ENCODE results near the gene MMP8.

Gene MMP8

GRCh38 chr11:102719620-102720277 is 5.0 kb downstream of the MMP8 start:
- no peak for DNase-seq (ENCODE audit: low spot score)

GRCh38 chr11:102717280-102717679 is 7.5 kb downstream of the MMP8 start:
- no peak for DNase-seq (ENCODE audit: low spot score)

DNA sequence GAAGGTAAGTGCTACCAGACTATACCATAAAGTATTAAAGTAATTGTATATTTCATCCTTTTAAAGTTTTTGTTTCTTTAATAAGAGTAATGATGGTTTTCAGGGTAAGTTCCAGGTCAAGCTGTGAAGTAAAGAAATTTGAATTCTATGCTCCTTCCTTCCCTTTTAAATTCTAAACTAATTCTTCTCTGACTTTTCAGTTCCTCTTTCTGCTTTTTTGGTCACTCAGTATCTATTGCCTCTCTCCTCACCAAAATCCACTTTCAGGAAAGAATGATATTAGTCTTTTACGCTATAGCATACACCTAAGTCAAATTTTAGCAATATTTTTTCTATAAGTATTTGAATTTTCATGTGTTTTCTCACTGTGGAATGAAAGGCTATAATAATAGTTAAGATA is 8.2 kb downstream of the MMP8 start:
- no peak for DNase-seq (ENCODE audit: low spot score)

GRCh38 chr11:102712137-102712536 is 12.6 kb downstream of the MMP8 start:
- no peak for DNase-seq (ENCODE audit: low spot score)

DNA sequence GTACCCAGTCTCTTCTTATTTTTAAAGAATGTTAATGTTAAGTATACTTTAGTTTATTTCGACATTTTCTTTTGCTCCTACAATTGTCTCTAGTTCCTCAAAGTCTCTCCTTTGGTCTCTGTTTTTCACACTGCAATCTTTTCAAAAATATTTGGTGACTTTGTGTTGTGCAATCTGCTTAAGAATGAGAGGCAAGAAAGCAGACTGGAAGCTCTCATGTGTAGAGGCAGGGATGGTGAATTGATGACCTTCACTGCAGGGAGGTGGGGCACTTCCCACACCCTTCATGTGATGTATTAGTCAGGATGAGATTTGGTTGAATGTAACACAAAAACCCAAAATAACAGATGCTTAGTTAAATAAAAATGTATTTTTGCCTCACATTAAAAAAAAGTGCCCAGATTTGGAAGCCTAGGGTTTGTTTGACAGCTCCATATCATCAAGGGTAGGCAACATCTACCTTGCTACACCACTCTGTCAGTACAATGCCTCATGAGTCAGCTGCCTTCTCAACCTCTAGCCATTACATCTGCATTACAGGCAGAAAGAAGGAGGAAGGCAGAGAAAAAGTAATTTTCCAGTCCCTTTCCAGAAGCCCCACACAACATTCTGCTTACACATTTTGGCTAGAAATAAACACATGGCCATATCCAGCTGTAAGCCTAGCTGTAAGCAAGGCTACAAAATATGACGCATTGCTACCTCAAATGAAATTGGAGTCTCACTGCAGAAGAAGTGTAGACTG is 15.4 kb downstream of the MMP8 start:
- DNase-seq (ENCODE audit: low spot score) = no peak

GRCh38 chr11:102708654-102709053 is 16.1 kb downstream of the MMP8 start:
- no peak for DNase-seq (ENCODE audit: low spot score)

- no peak for DNase-seq (ENCODE audit: low spot score)
These were observed 19.1 kb downstream of the MMP8 start, which contains the start of gene MMP27 for GRCh38 chr11:102705626-102706025. Gene MMP27, minus strand, starts transcription at chr11:102705769. Its CDS starts 55 bp downstream, at chr11:102705714.

GRCh38 chr11:102704841-102705240 is 19.9 kb downstream of the MMP8 start:
- no peak for DNase-seq (ENCODE audit: low spot score)

DNA sequence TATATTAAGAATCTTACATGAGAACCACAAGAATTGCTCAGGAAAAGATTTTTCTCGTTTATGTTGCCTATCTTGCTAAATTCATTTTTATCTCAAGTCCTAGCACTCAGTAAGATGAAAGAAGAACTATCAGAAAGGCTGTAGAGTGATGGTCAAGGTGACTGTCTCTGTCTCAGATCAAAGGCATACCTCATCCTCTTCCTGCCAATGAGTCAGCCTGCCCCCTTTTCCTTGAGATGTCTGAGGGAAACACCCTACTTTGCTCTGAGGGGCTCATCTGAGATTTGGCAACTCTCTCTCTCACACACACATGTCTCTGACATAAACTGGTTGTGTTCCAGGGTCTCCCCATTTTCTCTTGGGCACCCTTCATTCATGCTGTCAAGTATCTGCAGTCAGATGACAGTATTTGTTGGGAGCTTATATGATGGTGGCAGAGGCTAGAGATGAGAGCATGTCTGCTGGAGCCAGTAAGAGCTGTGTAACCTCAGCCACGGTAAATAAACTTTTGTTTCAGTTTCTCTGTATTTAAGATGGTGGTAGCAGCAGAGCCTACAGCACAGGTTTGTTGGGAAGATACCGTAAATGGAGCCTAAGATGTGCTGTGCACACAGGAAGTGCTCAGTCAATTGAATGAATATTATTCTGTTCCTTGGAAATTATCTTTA is 20.8 kb downstream of the MMP8 start:
- DNase-seq (ENCODE audit: low spot score) = no peak

GRCh38 chr11:102695201-102695600 is 29.6 kb downstream of the MMP8 start:
- no peak for DNase-seq (ENCODE audit: low spot score)

DNA sequence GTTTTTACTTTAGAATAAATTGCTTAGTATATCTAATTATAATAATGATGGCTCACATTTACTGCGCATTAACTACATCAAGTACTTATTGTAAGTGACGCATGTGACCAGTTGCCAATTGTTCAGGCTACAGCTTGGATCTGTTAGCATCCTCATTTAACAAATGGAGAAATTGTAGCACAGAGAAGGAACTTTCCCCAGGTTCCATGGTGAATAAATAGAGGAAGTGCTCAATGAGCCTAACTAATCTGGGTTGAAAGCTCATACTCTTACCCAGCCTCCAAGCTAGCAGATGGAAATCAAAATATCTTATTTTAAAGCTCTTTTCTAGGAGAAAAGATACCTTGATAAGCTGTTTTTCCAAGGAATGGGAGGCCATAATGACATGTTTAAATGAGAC is 39.0 kb downstream of the MMP8 start:
- no peak for DNase-seq (ENCODE audit: low spot score)

DNA sequence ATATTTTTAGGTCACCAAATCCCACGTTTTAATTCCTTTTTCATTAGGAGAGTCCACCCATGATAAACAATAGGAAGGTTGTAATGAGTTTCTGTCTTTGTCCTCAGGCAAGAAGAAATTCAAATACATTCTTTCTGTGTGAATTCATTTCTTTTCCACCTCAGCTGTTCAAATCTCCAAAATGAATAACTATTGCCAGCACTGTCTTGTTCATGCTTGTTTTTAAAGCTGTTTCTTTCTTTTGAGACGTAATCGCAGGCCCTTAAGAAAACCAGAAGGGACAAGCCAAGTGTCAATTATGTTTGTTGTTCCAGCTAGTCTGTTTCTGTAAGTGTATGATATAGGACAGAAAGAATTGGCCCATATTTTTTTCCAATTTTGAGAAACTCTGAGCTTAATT is 39.4 kb downstream of the MMP8 start:
- DNase-seq (ENCODE audit: low spot score) = no peak

- DNase-seq (ENCODE audit: low spot score) = no peak
These were observed 41.5 kb downstream of the MMP8 start for GRCh38 chr11:102683277-102683676.

- DNase-seq (ENCODE audit: low spot score) = no peak
These were observed 43.8 kb downstream of the MMP8 start for GRCh38 chr11:102680945-102681344.

DNA sequence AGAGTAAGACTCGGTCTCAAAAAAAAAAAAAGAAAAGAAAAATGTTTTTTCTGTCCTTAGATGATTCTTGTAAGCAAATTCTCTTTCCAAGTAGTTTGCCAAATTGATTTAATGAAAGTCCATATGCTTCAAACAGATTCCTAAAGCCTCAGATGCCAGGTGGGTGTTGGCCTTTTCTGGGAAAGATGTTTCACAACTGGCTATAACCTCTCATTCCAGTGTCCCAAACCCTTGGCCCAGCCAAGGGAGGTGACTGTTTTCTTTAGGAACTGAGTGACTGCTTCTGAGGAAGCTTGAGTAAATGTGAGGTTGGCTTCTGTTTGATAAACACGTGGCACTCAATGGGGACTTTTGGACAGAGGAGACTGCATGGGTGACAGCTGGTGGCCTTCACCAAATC is 46.7 kb downstream of the MMP8 start:
- DNase-seq (ENCODE audit: low spot score) = no peak

GRCh38 chr11:102676084-102676483 is 48.7 kb downstream of the MMP8 start:
- DNase-seq (ENCODE audit: low spot score) = no peak

- DNase-seq (ENCODE audit: low spot score) = peak; percentile 4
These were observed 55.1 kb downstream of the MMP8 start for GRCh38 chr11:102669664-102670063.

- peak; percentile 69 for DNase-seq (ENCODE audit: low spot score)
These were observed 58.3 kb downstream of the MMP8 start for GRCh38 chr11:102666331-102666957.

DNA sequence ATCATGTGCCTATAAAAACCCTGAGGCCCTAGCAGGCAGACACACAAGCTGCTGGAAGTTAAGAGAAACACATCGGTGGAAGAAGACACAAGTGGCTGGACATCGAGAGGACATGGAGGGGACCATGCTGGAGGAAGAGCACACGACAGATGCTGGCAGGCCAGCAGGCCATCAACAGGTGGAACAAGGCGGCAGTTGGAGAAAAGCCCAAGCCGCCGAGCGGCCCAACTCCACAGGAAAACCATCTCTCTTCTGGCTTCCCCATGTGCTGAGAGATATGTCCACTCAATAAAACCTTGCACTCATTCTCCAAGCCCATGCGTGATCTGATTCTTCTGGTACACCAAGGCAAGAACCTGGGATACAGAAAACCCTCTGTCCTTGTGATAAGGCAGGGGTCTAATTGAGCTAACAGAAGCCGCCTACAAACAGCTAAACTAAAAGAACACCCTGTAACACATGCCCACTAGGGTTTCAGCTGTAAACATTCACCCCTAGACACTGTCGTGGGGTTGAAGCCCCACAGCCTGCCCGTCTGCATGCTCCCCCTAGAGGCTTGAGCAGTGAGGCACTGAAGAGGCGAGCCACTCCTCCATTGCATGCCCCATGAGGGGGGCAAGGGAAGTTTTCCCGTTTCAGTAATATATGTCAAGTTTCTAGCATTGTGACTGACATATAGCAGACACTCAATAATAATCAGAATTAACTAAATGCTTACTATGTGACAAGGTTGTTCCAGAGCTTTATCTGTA is 60.6 kb downstream of the MMP8 start:
- peak; percentile 23 for DNase-seq (ENCODE audit: low spot score)

DNA sequence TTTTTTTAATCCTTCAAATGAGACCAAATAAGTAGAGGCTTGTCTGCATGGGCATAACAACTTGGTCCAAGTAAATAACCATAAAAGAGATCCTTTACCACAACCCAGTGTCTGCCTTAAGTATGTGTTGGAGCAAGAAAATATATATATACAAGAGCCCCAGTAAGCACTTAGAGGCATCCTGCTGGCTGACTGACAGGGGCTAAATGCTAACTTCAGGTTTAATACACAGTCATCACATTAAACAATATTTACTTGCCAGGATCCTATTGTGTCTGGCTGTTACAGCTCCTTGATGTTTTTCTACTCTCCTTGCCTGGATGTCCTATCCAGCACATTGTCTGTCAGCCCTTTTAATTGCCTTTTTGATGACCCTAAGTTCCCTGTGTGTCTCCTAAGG is 62.1 kb downstream of the MMP8 start:
- DNase-seq (ENCODE audit: low spot score) = no peak

All from kidney tubule cell (primary cell).